H9 (cell line): ENCODE results near the gene CHCHD6. TPM values are rescaled to one million over a fixed set of nuclear protein-coding genes. Genes with fewer than 3 reads are reported as not detected.

Experiments
- DNase-seq: peaks from one replicate; pipeline ENCODE4 v3.0.0-alpha.2; 2017
- H2AFZ ChIP-seq: one replicate; pipeline ENCODE4 v1.6.1; 2013; ENCODE audit warnings: mild to moderate bottlenecking, low read length, control low read depth, moderate library complexity
- H2AK5ac ChIP-seq: 2 replicates; pipeline ENCODE4 v1.6.1; 2013; ENCODE audit warnings: low read length, control low read depth, mixed read lengths; ENCODE audit not compliant: insufficient read length
- H2BK120ac ChIP-seq: one replicate; pipeline ENCODE4 v1.6.1; 2013; ENCODE audit warnings: low read depth, mild to moderate bottlenecking, low read length, control low read depth, inconsistent platforms; ENCODE audit not compliant: poor library complexity, severe bottlenecking
- H2BK12ac ChIP-seq: 2 replicates; pipeline ENCODE4 v1.6.1; 2013; ENCODE audit warnings: low read length, control low read depth, mixed read lengths, low read depth; ENCODE audit not compliant: insufficient read length
- H2BK15ac ChIP-seq: 2 replicates; pipeline ENCODE4 v1.6.1; 2013; ENCODE audit warnings: low read depth, low read length, control low read depth
- H2BK20ac ChIP-seq: one replicate; pipeline ENCODE4 v1.6.1; 2013; ENCODE audit warnings: low read depth, mild to moderate bottlenecking, low read length, control low read depth, inconsistent platforms; ENCODE audit not compliant: poor library complexity, severe bottlenecking
- H2BK5ac ChIP-seq: 2 replicates; pipeline ENCODE4 v1.6.1; 2013; ENCODE audit warnings: low read length, control low read depth, mixed read lengths; ENCODE audit not compliant: insufficient read length
- H3K14ac ChIP-seq: 2 replicates; pipeline ENCODE4 v1.6.1; 2013; ENCODE audit warnings: low read length, control low read depth; ENCODE audit not compliant: insufficient read depth
- H3K18ac ChIP-seq: 2 replicates; pipeline ENCODE4 v1.6.1; 2013; ENCODE audit warnings: low read depth, mild to moderate bottlenecking, mixed read lengths, low read length, control low read depth; ENCODE audit not compliant: insufficient read length
- H3K23ac ChIP-seq: 2 replicates; pipeline ENCODE4 v1.6.1; 2013; ENCODE audit warnings: low read length, control low read depth, mixed read lengths, low read depth; ENCODE audit not compliant: insufficient read length
- H3K23me2 ChIP-seq: 2 replicates; pipeline ENCODE4 v1.6.1; 2013; ENCODE audit warnings: low read depth, mild to moderate bottlenecking, mixed read lengths, low read length, control low read depth; ENCODE audit not compliant: insufficient read length, poor library complexity, severe bottlenecking
- H3K27ac ChIP-seq: 2 replicates; pipeline ENCODE4 v1.5.1; 2013; ENCODE audit warnings: low read length, control low read depth, mixed read lengths, low read depth; ENCODE audit not compliant: insufficient read length
- H3K27me3 ChIP-seq: 2 replicates; pipeline ENCODE4 v1.6.1; 2013; ENCODE audit warnings: low read length, control low read depth, inconsistent platforms; ENCODE audit not compliant: insufficient read depth
- H3K4ac ChIP-seq: 2 replicates; pipeline ENCODE4 v1.6.1; 2013; ENCODE audit warnings: low read depth, mild to moderate bottlenecking, control low read depth, inconsistent platforms, low read length, moderate library complexity
- H3K4me1 ChIP-seq: 2 replicates; pipeline ENCODE4 v1.6.1; 2013; ENCODE audit warnings: low read length, control low read depth, inconsistent platforms; ENCODE audit not compliant: insufficient read depth
- H3K4me2 ChIP-seq: 2 replicates; pipeline ENCODE4 v1.6.1; 2013; ENCODE audit warnings: low read length, control low read depth, mixed read lengths; ENCODE audit not compliant: insufficient read length, insufficient read depth
- H3K56ac ChIP-seq: 2 replicates; pipeline ENCODE4 v1.6.1; 2013; ENCODE audit warnings: low read depth, mild to moderate bottlenecking, mixed read lengths, low read length, control low read depth; ENCODE audit not compliant: insufficient read length
- H3K79me1 ChIP-seq: 2 replicates; pipeline ENCODE4 v1.6.1; 2013; ENCODE audit warnings: low read depth, mild to moderate bottlenecking, moderate library complexity, low read length, control low read depth, inconsistent platforms; ENCODE audit not compliant: insufficient read depth, poor library complexity, severe bottlenecking
- H3K79me2 ChIP-seq: 2 replicates; pipeline ENCODE4 v1.6.1; 2013; ENCODE audit warnings: low read length, control low read depth, inconsistent platforms; ENCODE audit not compliant: insufficient read depth
- H3K9ac ChIP-seq: 2 replicates; pipeline ENCODE4 v1.6.1; 2013; ENCODE audit warnings: low read length, control low read depth, mixed read lengths; ENCODE audit not compliant: insufficient read length; ENCODE audit errors: extremely low read depth
- H3K9me3 ChIP-seq: one replicate; pipeline ENCODE4 v1.6.1; 2013; ENCODE audit warnings: low read depth, low read length, inconsistent platforms; ENCODE audit not compliant: control insufficient read depth
- H3T11ph ChIP-seq: one replicate; pipeline ENCODE4 v1.6.1; 2013; ENCODE audit warnings: mild to moderate bottlenecking, low read length, control low read depth, inconsistent platforms
- H4K20me1 ChIP-seq: one replicate; pipeline ENCODE4 v1.6.1; 2013; ENCODE audit not compliant: control insufficient read depth, insufficient read length, insufficient read depth
- H4K5ac ChIP-seq: 2 replicates; pipeline ENCODE4 v1.6.1; 2013; ENCODE audit warnings: low read depth, mild to moderate bottlenecking, mixed read lengths, low read length, control low read depth; ENCODE audit not compliant: insufficient read length
- H4K8ac ChIP-seq: replicated peaks from 2 replicates; pipeline ENCODE4 v1.6.1; 2013; ENCODE audit warnings: low read length, control low read depth, mixed read lengths, low read depth; ENCODE audit not compliant: insufficient read length
- H4K91ac ChIP-seq: 2 replicates; pipeline ENCODE4 v1.6.1; 2013; ENCODE audit warnings: low read depth, mild to moderate bottlenecking, moderate library complexity, mixed read lengths, low read length, control low read depth; ENCODE audit not compliant: insufficient read length
- H3K27ac Mint-ChIP-seq, 3 experiments: 2 replicates in 2 of 3; 3 replicates in 1 of 3; pipeline ENCODE4 v1.8.0; 2020 to 2021; ENCODE audit warnings: mixed read lengths in 3 of 3, mild to moderate bottlenecking in 1 of 3, moderate library complexity in 1 of 3
- H3K27me3 Mint-ChIP-seq: 2 replicates; pipeline ENCODE4 v1.8.0; 2021; ENCODE audit warnings: low read depth, mild to moderate bottlenecking, moderate library complexity, mixed read lengths
- H3K36me3 Mint-ChIP-seq, 3 experiments: 2 replicates in 2 of 3; 3 replicates in 1 of 3; pipeline ENCODE4 v1.8.0; 2020 to 2021; ENCODE audit warnings: low read depth in 3 of 3, mixed read lengths in 3 of 3; ENCODE audit not compliant: insufficient read depth in 1 of 3
- H3K4me1 Mint-ChIP-seq, 2 experiments: 2 replicates each; pipeline ENCODE4 v1.8.0; 2020; ENCODE audit warnings: mixed read lengths in 2 of 2
- H3K4me3 Mint-ChIP-seq, 2 experiments: 2 replicates in 1 of 2; 3 replicates in 1 of 2; pipeline ENCODE4 v1.8.0; 2020 to 2021; ENCODE audit warnings: mild to moderate bottlenecking in 2 of 2, mixed read lengths in 2 of 2, moderate library complexity in 1 of 2
- H3K9me3 Mint-ChIP-seq, 2 experiments: 2 replicates in 1 of 2; 3 replicates in 1 of 2; pipeline ENCODE4 v1.8.0; 2020; ENCODE audit warnings: mild to moderate bottlenecking in 2 of 2, mixed read lengths in 2 of 2, moderate library complexity in 1 of 2
- CTCF ChIP-seq: fragments of 200-600 bp; sonication (generic); conservative IDR thresholded peaks from 3 replicates; pipeline ENCODE4 v1.8.0; 2021; ENCODE audit warnings: antibody characterized with exemption, mild to moderate bottlenecking
- WGBS: extraction: QIAGEN DNeasy Blood & Tissue Kit; methylation state at CpG from one replicate; pipeline ENCODE4 v1.1.7; 2013; ENCODE audit warnings: missing lambda C conversion rate, low lambda C conversion rate, mixed read lengths; ENCODE audit not compliant: insufficient read length; ENCODE audit errors: extremely low coverage; 5-methylcytosine and 5-hydroxymethylcytosine counted together
- total RNA-seq: library from RNA; stranded (reverse); gene quantifications from 2 replicates; pipeline ENCODE4 v1.2.1, GENCODE V29; 2021

CHCHD6 gene
- total RNA-seq, 1 experiment from 2014 or later = 34.2 TPM

- peaks cover 11 to 24% of the 10 kb centered on the region in 2 experiments for H3K4me1 Mint-ChIP-seq
- H3K27ac Mint-ChIP-seq = peak overlapping the region; percentile 86 to 96 (median 94)
- H3K18ac ChIP-seq = no peak overlapping the region
- no peak overlapping the region for H4K5ac ChIP-seq
- no peaks in the 10 kb centered on the region for H3K27me3 ChIP-seq
- no peak overlapping the region for H2AFZ ChIP-seq
- H4K91ac ChIP-seq = no peak overlapping the region
- no peaks in the 10 kb centered on the region for H3K23me2 ChIP-seq
- no peak overlapping the region for H3K4me2 ChIP-seq
- H3K36me3 Mint-ChIP-seq = peaks cover 0 to 11% (median 8%) of the 10 kb centered on the region in 3 experiments; a peak in 3 of 7 replicates
- H3K4ac ChIP-seq = no peak overlapping the region
- no peak overlapping the region for H2BK5ac ChIP-seq
- no peaks in the 10 kb centered on the region; the same call in 1 of the 2 replicates for H3K79me2 ChIP-seq
- H4K8ac ChIP-seq = no peak overlapping the region
- no peak overlapping the region for H3K56ac ChIP-seq
- 0 out of 2 replicates have a peak overlapping the region, but pooled peaks have one; percentile 4 for H3K14ac ChIP-seq
- H3K79me1 ChIP-seq = no peaks in the 10 kb centered on the region
- H2BK15ac ChIP-seq = no peak overlapping the region
- peaks cover 4% of the 10 kb centered on the region; the same call in 1 of the 2 replicates for H3K4me1 ChIP-seq
- H3K9me3 Mint-ChIP-seq = no peaks in the 10 kb centered on the region
- no peaks in the 10 kb centered on the region for H3K9me3 ChIP-seq
- no peak overlapping the region for H2BK120ac ChIP-seq
- H2BK20ac ChIP-seq = no peak overlapping the region
- no CpG with 5 or more reads among the region's 4 CpGs for WGBS
- H3K27ac ChIP-seq = no peak overlapping the region
- no peaks in the 10 kb centered on the region for H4K20me1 ChIP-seq
- DNase-seq = no peak
- no peaks in the 10 kb centered on the region for H3K27me3 Mint-ChIP-seq
- H3K4me3 Mint-ChIP-seq = no peak overlapping the region; a peak in 1 of 5 replicates
- no peak overlapping the region for H2AK5ac ChIP-seq
- H3T11ph ChIP-seq = no peak overlapping the region
- H2BK12ac ChIP-seq = no peak overlapping the region
- no peak overlapping the region for H3K23ac ChIP-seq
- TF ChIP-seq CTCF = no peak
- H3K9ac ChIP-seq = no peak overlapping the region
These were observed 294.3 kb downstream of the CHCHD6 start for GRCh38 chr3:126998320-126998719.
